Mesenchymal stem cell (in vitro differentiated cells and primary cell): ENCODE results near the gene PRPF19.

Experiments used
- DNase-seq: peaks from one replicate; pipeline ENCODE4 v3.0.0-alpha.2; 2013
- H2AFZ ChIP-seq: one replicate; pipeline ENCODE4 v1.6.1; 2013; ENCODE audit warnings: low read depth, mild to moderate bottlenecking, control low read depth, inconsistent platforms, low read length, moderate library complexity
- H2AK5ac ChIP-seq: 2 replicates; pipeline ENCODE4 v1.6.1; 2013; ENCODE audit warnings: low read length, moderate library complexity, mild to moderate bottlenecking, inconsistent platforms; ENCODE audit not compliant: severe bottlenecking
- H2BK120ac ChIP-seq: one replicate; pipeline ENCODE4 v1.6.1; 2013; ENCODE audit warnings: low read depth, mild to moderate bottlenecking, inconsistent platforms, low read length, moderate library complexity
- H2BK12ac ChIP-seq, 2 experiments: one replicate each; pipeline ENCODE4 v1.6.1; 2013; ENCODE audit warnings: inconsistent platforms in 2 of 2, low read length in 2 of 2, mild to moderate bottlenecking in 2 of 2, moderate library complexity in 2 of 2, control low read depth in 1 of 2
- H2BK15ac ChIP-seq: one replicate; pipeline ENCODE4 v1.6.1; 2013; ENCODE audit warnings: mild to moderate bottlenecking, low read depth, inconsistent platforms; ENCODE audit not compliant: poor library complexity, severe bottlenecking
- H2BK5ac ChIP-seq: 2 replicates; pipeline ENCODE4 v1.6.1; 2013; ENCODE audit warnings: low read depth, mild to moderate bottlenecking, low read length, control low read depth, inconsistent platforms; ENCODE audit not compliant: poor library complexity, severe bottlenecking
- H3K14ac ChIP-seq, 2 experiments: one replicate each; pipeline ENCODE4 v1.6.1; 2013; ENCODE audit warnings: inconsistent platforms in 2 of 2, low read length in 2 of 2, control low read depth in 1 of 2, mild to moderate bottlenecking in 1 of 2, moderate library complexity in 1 of 2
- H3K18ac ChIP-seq, 2 experiments: one replicate each; pipeline ENCODE4 v1.6.1; 2013; ENCODE audit warnings: inconsistent platforms in 2 of 2, low read length in 2 of 2, control low read depth in 1 of 2, low read depth in 1 of 2, mild to moderate bottlenecking in 1 of 2
- H3K23ac ChIP-seq, 2 experiments: one replicate each; pipeline ENCODE4 v1.6.1; 2013; ENCODE audit warnings: inconsistent platforms in 2 of 2, low read length in 2 of 2, mild to moderate bottlenecking in 2 of 2, moderate library complexity in 2 of 2, control low read depth in 1 of 2
- H3K27ac ChIP-seq: 2 replicates; pipeline ENCODE4 v1.5.1; 2013; ENCODE audit warnings: mild to moderate bottlenecking, moderate library complexity, low read length, control low read depth, inconsistent platforms; ENCODE audit not compliant: poor library complexity, severe bottlenecking
- H3K27me3 ChIP-seq, 2 experiments: 2 replicates each; pipeline versions ENCODE4 v1.6.1 to v1.7.0; 2013; ENCODE audit warnings: low read length in 2 of 2, mild to moderate bottlenecking in 2 of 2, moderate library complexity in 2 of 2, control low read depth in 1 of 2, inconsistent platforms in 1 of 2; ENCODE audit not compliant: control insufficient read depth in 1 of 2, insufficient read depth in 1 of 2
- H3K36me3 ChIP-seq, 2 experiments: 2 replicates each; pipeline versions ENCODE4 v1.6.1 to v1.7.0; 2013; ENCODE audit warnings: low read length in 2 of 2, control low read depth in 1 of 2, inconsistent platforms in 1 of 2, low read depth in 1 of 2, mild to moderate bottlenecking in 1 of 2; ENCODE audit not compliant: insufficient read depth in 2 of 2, control insufficient read depth in 1 of 2
- H3K4ac ChIP-seq, 2 experiments: one replicate each; pipeline ENCODE4 v1.6.1; 2013; ENCODE audit warnings: inconsistent platforms in 2 of 2, low read length in 2 of 2, mild to moderate bottlenecking in 2 of 2, moderate library complexity in 2 of 2, control low read depth in 1 of 2, low read depth in 1 of 2
- H3K4me1 ChIP-seq: 2 replicates; pipeline ENCODE4 v1.6.1; 2013; ENCODE audit warnings: low read depth, low read length, control low read depth; ENCODE audit not compliant: control insufficient read depth, insufficient read depth
- H3K4me2 ChIP-seq: 2 replicates; pipeline ENCODE4 v1.6.1; 2013; ENCODE audit warnings: low read length, mild to moderate bottlenecking, inconsistent platforms; ENCODE audit not compliant: poor library complexity, severe bottlenecking
- H3K4me3 ChIP-seq, 2 experiments: 2 replicates each; pipeline versions ENCODE4 v1.5.1 to v1.7.0; 2013; ENCODE audit warnings: low read length in 2 of 2, mild to moderate bottlenecking in 2 of 2, control low read depth in 1 of 2, low read depth in 1 of 2; ENCODE audit not compliant: insufficient read depth in 1 of 2
- H3K79me1 ChIP-seq: replicated peaks from 2 replicates; pipeline ENCODE4 v1.6.1; 2013; ENCODE audit warnings: mild to moderate bottlenecking, control low read depth, low read length, inconsistent platforms; ENCODE audit not compliant: poor library complexity, severe bottlenecking
- H3K9ac ChIP-seq: 2 replicates; pipeline ENCODE4 v1.7.0; 2013; ENCODE audit warnings: mild to moderate bottlenecking, low read length, moderate library complexity
- H3K9me3 ChIP-seq: 2 replicates; pipeline ENCODE4 v1.7.0; 2013; ENCODE audit warnings: mild to moderate bottlenecking, low read length; ENCODE audit not compliant: control insufficient read depth
- H4K8ac ChIP-seq: one replicate; pipeline ENCODE4 v1.6.1; 2013; ENCODE audit warnings: inconsistent platforms, mild to moderate bottlenecking, low read length, moderate library complexity
- H4K91ac ChIP-seq: one replicate; pipeline ENCODE4 v1.6.1; 2013; ENCODE audit warnings: mild to moderate bottlenecking, low read length, inconsistent platforms
- WGBS: methylation state at CpG from one replicate; pipeline ENCODE4 v1.1.7; 2013; ENCODE audit warnings: mixed read lengths; 5-methylcytosine and 5-hydroxymethylcytosine counted together

Gene PRPF19

GRCh38 chr11:60918251-60918938, 12.0 kb upstream of the PRPF19 start:
- no peak overlapping the region for H2AFZ ChIP-seq
- H3K79me1 ChIP-seq = peaks cover 33% of the 10 kb centered on the region
- no peak overlapping the region for H3K14ac ChIP-seq
- no peaks in the 10 kb centered on the region for H3K27me3 ChIP-seq
- no peak overlapping the region for H3K27ac ChIP-seq
- H4K91ac ChIP-seq = no peak overlapping the region
- WGBS = 83% methylated on average over 4 of the region's 4 CpGs
- no peak overlapping the region for H3K4me2 ChIP-seq
- no peak overlapping the region for H3K23ac ChIP-seq
- no peak for DNase-seq
- H2BK120ac ChIP-seq = no peak overlapping the region
- no peaks in the 10 kb centered on the region for H3K9me3 ChIP-seq
- H2BK15ac ChIP-seq = no peak overlapping the region
- H3K4me1 ChIP-seq = peaks cover 18% of the 10 kb centered on the region
- no peak overlapping the region for H2BK5ac ChIP-seq
- H2AK5ac ChIP-seq = no peak overlapping the region
- peaks cover 31 to 36% of the 10 kb centered on the region in 2 experiments for H3K36me3 ChIP-seq
- no peak overlapping the region for H3K4ac ChIP-seq
- H3K9ac ChIP-seq = no peak overlapping the region
- no peak overlapping the region for H2BK12ac ChIP-seq
- no peak overlapping the region for H3K4me3 ChIP-seq
- H4K8ac ChIP-seq = no peak overlapping the region
- no peak overlapping the region for H3K18ac ChIP-seq

DNA sequence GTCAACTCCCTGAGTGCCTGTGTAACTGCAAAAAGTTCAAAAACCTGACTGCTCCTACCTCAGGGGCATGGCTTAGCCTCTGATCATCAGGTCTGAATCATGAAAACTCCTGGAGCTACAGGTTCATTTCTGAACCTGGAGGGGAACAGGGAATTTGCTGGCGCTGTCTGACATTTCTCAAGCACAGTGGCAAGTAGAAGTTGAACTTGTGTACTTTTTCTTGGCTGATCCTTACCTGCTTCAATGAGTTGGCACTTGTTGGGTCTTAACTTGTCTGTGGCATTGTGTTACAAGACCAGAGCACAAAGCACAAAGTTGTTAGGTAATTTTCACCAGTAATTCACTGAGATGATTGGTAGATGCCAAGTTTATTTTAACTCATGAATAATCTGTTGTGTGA, 10.9 kb upstream of the PRPF19 start:
- H3K36me3 ChIP-seq = peaks cover 22 to 28% of the 10 kb centered on the region in 2 experiments
- H2AK5ac ChIP-seq = no peak overlapping the region
- no peaks in the 10 kb centered on the region for H3K27me3 ChIP-seq
- peaks cover 26% of the 10 kb centered on the region for H3K4me1 ChIP-seq
- H3K4me3 ChIP-seq = no peak overlapping the region
- no peak overlapping the region for H3K27ac ChIP-seq
- H2BK5ac ChIP-seq = no peak overlapping the region
- no peak overlapping the region for H3K18ac ChIP-seq
- no peak overlapping the region for H3K9ac ChIP-seq
- H3K79me1 ChIP-seq = peaks cover 31% of the 10 kb centered on the region
- no peak overlapping the region for H3K4me2 ChIP-seq
- no peak overlapping the region for H4K8ac ChIP-seq
- H2AFZ ChIP-seq = no peak overlapping the region
- no peak for DNase-seq
- H2BK12ac ChIP-seq = no peak overlapping the region
- no peak overlapping the region for H3K14ac ChIP-seq
- H2BK15ac ChIP-seq = no peak overlapping the region
- no peak overlapping the region for H3K23ac ChIP-seq
- WGBS = 97% methylated on average over 1 of the region's 1 CpG
- H2BK120ac ChIP-seq = no peak overlapping the region
- H4K91ac ChIP-seq = no peak overlapping the region
- H3K9me3 ChIP-seq = no peaks in the 10 kb centered on the region
- no peak overlapping the region for H3K4ac ChIP-seq

DNA sequence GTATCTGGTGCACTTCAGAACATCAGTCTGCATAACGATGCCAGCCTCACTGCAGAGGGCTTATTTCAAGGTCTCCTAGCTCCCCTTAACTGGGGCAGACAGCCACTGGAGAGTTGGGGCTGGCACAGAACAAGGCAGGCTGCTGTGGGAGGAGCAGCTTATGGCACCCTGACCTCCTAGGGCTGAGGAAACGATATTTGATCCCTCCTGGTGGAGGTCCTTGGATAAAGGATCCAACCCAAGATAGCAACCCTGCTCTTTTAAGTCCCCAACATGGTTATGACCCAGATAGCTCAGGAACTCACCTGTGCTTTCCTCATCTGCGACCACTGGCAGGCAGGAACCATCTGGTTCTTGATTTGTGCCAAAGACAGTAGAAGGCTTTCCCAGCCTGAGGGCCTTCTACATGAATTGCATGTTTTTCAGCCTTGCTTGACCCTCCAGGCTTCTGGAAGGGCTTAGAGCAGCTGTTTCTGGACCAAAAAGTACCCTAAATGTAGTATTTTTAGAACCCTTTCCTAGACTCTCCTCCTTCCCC, 10.4 kb upstream of the PRPF19 start:
- Histone ChIP-seq H3K23ac (peak overlapping the region in 1 of 2 experiments; percentile 80), H3K4me3 (no peak overlapping the region), H4K8ac (peak overlapping the region; percentile 66), H3K4me1 (peaks cover 26% of the 10 kb centered on the region), H3K27me3 (no peaks in the 10 kb centered on the region), H2BK120ac (no peak overlapping the region), H2BK5ac (no peak overlapping the region), H3K4ac (no peak overlapping the region), H2AK5ac (peak overlapping the region; percentile 45), H3K4me2 (no peak overlapping the region), H2BK12ac (peak overlapping the region in 1 of 2 experiments; percentile 30), H3K9me3 (no peaks in the 10 kb centered on the region), H2BK15ac (no peak overlapping the region), H3K79me1 (peaks cover 31% of the 10 kb centered on the region), H2AFZ (no peak overlapping the region), H4K91ac (no peak overlapping the region), H3K14ac (no peak overlapping the region), H3K27ac (no peak overlapping the region), H3K9ac (no peak overlapping the region), H3K36me3 (peaks cover 17 to 23% of the 10 kb centered on the region in 2 experiments), H3K18ac (no peak overlapping the region)
- 90% methylated on average over 3 of the region's 3 CpGs for WGBS
- no peak for DNase-seq

DNA sequence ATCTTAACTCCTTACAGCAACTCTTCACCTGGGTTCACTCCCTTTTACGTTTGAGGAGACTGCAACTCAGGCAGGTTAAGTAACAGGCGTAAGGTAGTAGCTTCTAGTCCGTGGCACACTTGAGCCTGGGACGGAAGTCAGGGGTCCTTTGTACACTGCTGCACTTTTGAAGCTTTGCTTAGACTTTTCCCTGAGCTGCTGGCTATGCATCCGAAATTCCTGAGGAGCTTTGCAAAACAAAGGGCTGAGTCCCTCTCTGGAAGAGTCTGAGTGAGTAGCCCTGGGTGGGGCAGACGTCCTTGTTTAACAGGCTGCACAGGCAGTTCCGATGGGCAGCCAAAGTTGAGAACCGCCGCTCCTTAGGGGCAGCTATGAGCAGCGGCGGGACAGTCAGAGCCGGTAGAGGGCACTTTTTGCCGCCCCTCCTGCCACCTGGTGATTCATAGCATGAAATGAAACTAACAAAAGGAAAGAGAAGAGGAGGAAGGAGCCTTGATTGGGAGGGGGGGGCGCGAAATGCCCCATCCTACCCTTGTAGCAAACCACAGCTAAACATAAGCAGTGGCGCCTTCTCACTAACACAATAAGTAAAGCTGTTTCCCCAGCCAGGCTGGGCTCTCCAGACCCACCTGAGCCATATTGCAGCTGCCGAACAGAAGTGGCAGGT, 9.0 kb upstream of the PRPF19 start:
- Histone ChIP-seq H3K4ac (peak overlapping the region in 1 of 2 experiments; percentile 85), H3K14ac (no peak overlapping the region), H3K9ac (peak overlapping the region; percentile 89), H2AFZ (no peak overlapping the region), H2BK12ac (no peak overlapping the region), H3K23ac (no peak overlapping the region), H3K79me1 (peaks cover 25% of the 10 kb centered on the region), H2AK5ac (no peak overlapping the region), H3K36me3 (peaks cover 3 to 9% of the 10 kb centered on the region in 2 experiments), H2BK15ac (peak overlapping the region; percentile 60), H3K9me3 (no peaks in the 10 kb centered on the region), H2BK120ac (no peak overlapping the region), H3K4me1 (peaks cover 26% of the 10 kb centered on the region), H4K8ac (peak overlapping the region; percentile 27), H3K27me3 (peaks cover 5 to 9% of the 10 kb centered on the region in 2 experiments), H3K4me3 (peak overlapping the region; percentile 22 to 87), H3K4me2 (peak overlapping the region; percentile 96), H3K27ac (peak overlapping the region; percentile 66), H3K18ac (peak overlapping the region; percentile 37 to 47), H4K91ac (peak overlapping the region; percentile 67), H2BK5ac (no peak overlapping the region)
- DNase-seq = peak; percentile 75
- 7% methylated on average over 16 of the region's 17 CpGs for WGBS
